ENCODE data around the gene TCF4.

The TCF4 gene

GRCh38 chr18:55500316-55501086 is 87.5 kb downstream of the TCF4 start:
- Histone ChIP-seq H3K27me3 (ENCODE audit: control insufficient read depth in 1 of 2, insufficient read depth in 2 of 2, low read length in 2 of 2) (no peaks in the 10 kb centered on the region), H3K4me3 (ENCODE audit: low read depth in 1 of 2, low read length in 2 of 2) (no peak overlapping the region), H3K9me3 (ENCODE audit: low read length) (no peaks in the 10 kb centered on the region), H3K4me1 (ENCODE audit: insufficient read depth, low read length) (peaks cover 10% of the 10 kb centered on the region), H3K36me3 (ENCODE audit: insufficient read depth, low read length) (no peaks in the 10 kb centered on the region), H3K27ac (ENCODE audit: low read depth, low read length) (no peak overlapping the region), H3K9ac (ENCODE audit: low read length) (no peak overlapping the region)

- no peaks in the 10 kb centered on the region for H3K36me3 ChIP-seq (ENCODE audit: insufficient read depth, low read length)
- no peak overlapping the region for H3K4me3 ChIP-seq (ENCODE audit: low read depth in 1 of 2, low read length in 2 of 2)
- H3K27me3 ChIP-seq (ENCODE audit: control insufficient read depth in 1 of 2, insufficient read depth in 2 of 2, low read length in 2 of 2), result no peaks in the 10 kb centered on the region
- H3K4me1 ChIP-seq (ENCODE audit: insufficient read depth, low read length), result peaks cover 10% of the 10 kb centered on the region
- H3K9ac ChIP-seq (ENCODE audit: low read length), result no peak overlapping the region
- H3K27ac ChIP-seq (ENCODE audit: low read depth, low read length), result no peak overlapping the region
- H3K9me3 ChIP-seq (ENCODE audit: low read length), result no peaks in the 10 kb centered on the region
Observed at GRCh38 chr18:55499526-55499925, 88.5 kb downstream of the TCF4 start.

DNA sequence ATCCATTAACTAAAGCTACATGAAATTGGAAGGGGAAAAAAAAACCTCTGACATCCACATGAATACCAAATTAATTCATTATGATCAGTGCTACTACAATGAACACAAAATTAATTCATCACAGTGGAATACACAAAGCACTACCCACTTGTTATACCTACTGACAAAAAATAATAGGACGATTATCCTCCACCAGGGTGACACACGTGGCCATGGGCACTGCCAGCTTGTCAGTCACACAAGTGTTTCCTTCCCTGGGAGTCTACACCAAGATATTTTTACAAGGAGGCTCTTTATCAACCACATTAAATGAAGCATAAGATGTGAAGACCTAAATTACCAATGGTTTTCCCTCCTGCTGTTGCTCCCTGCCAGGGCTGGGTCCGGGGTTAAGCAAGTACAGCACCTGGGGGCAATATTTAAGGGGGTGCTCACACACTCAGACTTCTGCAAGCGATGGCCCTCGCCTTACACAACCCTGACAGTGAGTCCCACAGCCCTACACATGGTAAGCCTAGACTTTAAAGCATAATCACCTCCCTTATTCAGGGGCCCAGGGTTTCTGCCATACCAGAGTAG is 90.1 kb downstream of the TCF4 start:
- H3K4me1 ChIP-seq (ENCODE audit: insufficient read depth, low read length), result peaks cover 9% of the 10 kb centered on the region
- no peaks in the 10 kb centered on the region for H3K36me3 ChIP-seq (ENCODE audit: insufficient read depth, low read length)
- no peaks in the 10 kb centered on the region for H3K9me3 ChIP-seq (ENCODE audit: low read length)
- no peak overlapping the region for H3K27ac ChIP-seq (ENCODE audit: low read depth, low read length)
- no peaks in the 10 kb centered on the region for H3K27me3 ChIP-seq (ENCODE audit: control insufficient read depth in 1 of 2, insufficient read depth in 2 of 2, low read length in 2 of 2)
- no peak overlapping the region for H3K9ac ChIP-seq (ENCODE audit: low read length)
- no peak overlapping the region for H3K4me3 ChIP-seq (ENCODE audit: low read depth in 1 of 2, low read length in 2 of 2)

DNA sequence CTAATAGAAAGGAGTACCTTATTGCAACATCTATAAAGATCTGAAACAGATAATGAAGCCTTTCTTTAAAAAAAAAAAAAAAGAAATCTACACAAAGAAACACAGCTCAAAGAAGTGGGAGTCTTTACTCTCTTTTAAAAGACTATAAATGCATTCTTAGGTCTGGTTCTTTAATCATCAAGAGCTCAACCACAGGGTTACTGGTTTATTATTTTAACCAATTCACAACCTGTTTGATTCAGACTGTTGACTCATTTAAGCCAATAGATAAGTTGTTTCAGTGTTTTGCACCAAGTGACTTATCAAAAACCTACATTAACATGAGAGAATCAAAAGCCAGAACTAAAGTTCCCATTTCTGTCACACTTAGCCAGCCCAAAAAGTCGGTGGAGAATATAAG is 93.1 kb downstream of the TCF4 start:
- Histone ChIP-seq H3K27me3 (ENCODE audit: control insufficient read depth in 1 of 2, insufficient read depth in 2 of 2, low read length in 2 of 2) (no peaks in the 10 kb centered on the region), H3K36me3 (ENCODE audit: insufficient read depth, low read length) (no peaks in the 10 kb centered on the region), H3K27ac (ENCODE audit: low read depth, low read length) (no peak overlapping the region), H3K4me3 (ENCODE audit: low read depth in 1 of 2, low read length in 2 of 2) (no peak overlapping the region), H3K9ac (ENCODE audit: low read length) (no peak overlapping the region), H3K9me3 (ENCODE audit: low read length) (no peaks in the 10 kb centered on the region), H3K4me1 (ENCODE audit: insufficient read depth, low read length) (no peaks in the 10 kb centered on the region)

DNA sequence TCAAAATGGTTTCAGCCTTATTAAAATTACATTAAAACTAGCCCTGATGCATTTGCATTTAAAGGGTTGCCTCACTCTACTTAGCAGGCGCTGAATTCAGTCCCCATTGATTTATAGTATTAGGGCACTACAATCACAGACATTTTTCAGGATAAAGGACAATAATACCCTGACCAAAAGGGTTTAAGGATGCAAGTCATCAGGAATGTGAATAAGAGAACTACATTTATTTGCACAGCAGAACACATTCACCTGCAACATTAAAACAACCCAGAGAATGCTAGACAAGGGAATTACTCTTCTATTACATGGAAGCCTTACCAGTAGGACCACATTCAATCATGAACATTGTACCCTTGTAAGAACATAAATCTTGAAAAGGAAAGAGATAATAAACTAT is 93.6 kb downstream of the TCF4 start:
- Histone ChIP-seq H3K36me3 (ENCODE audit: insufficient read depth, low read length) (no peaks in the 10 kb centered on the region), H3K4me1 (ENCODE audit: insufficient read depth, low read length) (no peaks in the 10 kb centered on the region), H3K27ac (ENCODE audit: low read depth, low read length) (no peak overlapping the region)

DNA sequence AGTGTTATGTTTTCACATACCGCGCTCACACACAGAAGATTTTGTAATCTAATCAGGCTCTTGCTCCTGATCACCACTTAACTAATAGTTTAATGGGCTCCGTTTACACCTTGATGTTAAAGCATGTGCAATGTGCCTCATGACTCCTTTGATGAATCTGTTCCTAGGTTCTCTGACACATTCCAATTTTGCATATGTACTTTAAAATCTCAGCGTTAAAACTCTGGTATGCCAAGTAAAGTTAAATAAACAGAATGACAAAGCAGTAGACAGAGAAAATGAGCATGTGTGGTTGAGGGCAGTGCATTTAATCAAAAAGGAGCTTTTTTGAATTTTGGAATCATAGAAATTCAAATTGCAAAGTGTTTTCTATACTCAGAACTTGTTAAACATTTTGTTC is 96.4 kb downstream of the TCF4 start:
- no peaks in the 10 kb centered on the region for H3K36me3 ChIP-seq (ENCODE audit: insufficient read depth, low read length)

More for the DNA sequence above, 93.6 kb downstream of the TCF4 start:
- Histone ChIP-seq H3K9ac (ENCODE audit: low read length) (no peak overlapping the region), H3K27me3 (ENCODE audit: control insufficient read depth in 1 of 2, insufficient read depth in 2 of 2, low read length in 2 of 2) (no peaks in the 10 kb centered on the region), H3K4me3 (ENCODE audit: low read depth in 1 of 2, low read length in 2 of 2) (no peak overlapping the region), H3K9me3 (ENCODE audit: low read length) (no peaks in the 10 kb centered on the region)

GRCh38 chr18:55489034-55489986 is 98.7 kb downstream of the TCF4 start:
- H3K9ac ChIP-seq (ENCODE audit: low read length), result no peak overlapping the region
- H3K36me3 ChIP-seq (ENCODE audit: insufficient read depth, low read length), result no peaks in the 10 kb centered on the region
- no peaks in the 10 kb centered on the region for H3K27me3 ChIP-seq (ENCODE audit: control insufficient read depth in 1 of 2, insufficient read depth in 2 of 2, low read length in 2 of 2)
- H3K4me3 ChIP-seq (ENCODE audit: low read depth in 1 of 2, low read length in 2 of 2), result no peak overlapping the region
- H3K9me3 ChIP-seq (ENCODE audit: low read length), result no peaks in the 10 kb centered on the region
- no peak overlapping the region for H3K27ac ChIP-seq (ENCODE audit: low read depth, low read length)
- peaks cover 14% of the 10 kb centered on the region for H3K4me1 ChIP-seq (ENCODE audit: insufficient read depth, low read length)

More for the DNA sequence above, 96.4 kb downstream of the TCF4 start:
- H3K4me3 ChIP-seq (ENCODE audit: low read depth in 1 of 2, low read length in 2 of 2), result no peak overlapping the region
- H3K27ac ChIP-seq (ENCODE audit: low read depth, low read length), result no peak overlapping the region
- H3K4me1 ChIP-seq (ENCODE audit: insufficient read depth, low read length), result peaks cover 14% of the 10 kb centered on the region
- no peaks in the 10 kb centered on the region for H3K27me3 ChIP-seq (ENCODE audit: control insufficient read depth in 1 of 2, insufficient read depth in 2 of 2, low read length in 2 of 2)
- no peak overlapping the region for H3K9ac ChIP-seq (ENCODE audit: low read length)
- H3K9me3 ChIP-seq (ENCODE audit: low read length), result no peaks in the 10 kb centered on the region

DNA sequence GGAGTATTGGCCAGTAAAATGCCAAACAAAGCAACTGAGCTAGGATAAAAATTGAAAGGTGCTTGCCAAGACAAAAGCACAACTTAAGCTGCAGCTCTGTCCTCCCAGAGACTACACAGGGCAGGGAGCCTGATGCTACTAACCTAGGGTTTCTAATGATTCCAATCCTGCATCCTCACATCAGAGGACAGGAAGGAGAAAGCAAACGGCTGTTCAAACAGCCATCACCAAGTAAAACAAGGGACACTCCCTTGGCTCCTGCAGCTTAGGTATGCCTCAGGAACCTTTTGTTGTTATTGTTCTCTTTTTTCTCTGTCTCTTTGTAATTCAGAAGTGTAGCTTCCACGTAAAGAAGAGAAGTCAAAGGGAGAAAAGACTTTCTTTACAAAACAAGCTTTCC is 99.5 kb downstream of the TCF4 start:
- H3K4me1 ChIP-seq (ENCODE audit: insufficient read depth, low read length), result peaks cover 14% of the 10 kb centered on the region
- no peak overlapping the region for H3K27ac ChIP-seq (ENCODE audit: low read depth, low read length)
- no peak overlapping the region for H3K9ac ChIP-seq (ENCODE audit: low read length)
- no peaks in the 10 kb centered on the region for H3K9me3 ChIP-seq (ENCODE audit: low read length)
- no peak overlapping the region for H3K4me3 ChIP-seq (ENCODE audit: low read depth in 1 of 2, low read length in 2 of 2)
- no peaks in the 10 kb centered on the region for H3K27me3 ChIP-seq (ENCODE audit: control insufficient read depth in 1 of 2, insufficient read depth in 2 of 2, low read length in 2 of 2)
- no peaks in the 10 kb centered on the region for H3K36me3 ChIP-seq (ENCODE audit: insufficient read depth, low read length)

DNA sequence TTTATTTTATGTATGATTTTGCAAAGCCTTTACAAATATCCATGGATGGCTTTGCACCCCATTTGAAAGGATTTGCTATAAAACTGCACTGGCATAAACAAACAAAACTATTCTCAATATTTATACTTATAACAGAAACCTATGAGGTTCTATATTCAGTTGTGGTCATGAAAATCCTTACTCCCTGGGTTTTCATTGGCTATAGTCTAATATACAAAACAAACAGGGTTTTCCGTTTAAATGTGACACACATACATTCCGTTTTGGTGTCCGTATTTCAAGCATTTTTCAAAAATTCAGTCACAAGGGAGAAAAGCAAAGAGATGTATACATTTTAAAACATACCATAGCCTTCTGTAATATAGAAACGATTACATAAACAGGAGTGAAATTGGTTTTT is 100.0 kb downstream of the TCF4 start:
- Histone ChIP-seq H3K4me1 (ENCODE audit: insufficient read depth, low read length) (peaks cover 14% of the 10 kb centered on the region), H3K9me3 (ENCODE audit: low read length) (no peaks in the 10 kb centered on the region), H3K36me3 (ENCODE audit: insufficient read depth, low read length) (no peaks in the 10 kb centered on the region), H3K9ac (ENCODE audit: low read length) (no peak overlapping the region), H3K4me3 (ENCODE audit: low read depth in 1 of 2, low read length in 2 of 2) (no peak overlapping the region), H3K27me3 (ENCODE audit: control insufficient read depth in 1 of 2, insufficient read depth in 2 of 2, low read length in 2 of 2) (no peaks in the 10 kb centered on the region), H3K27ac (ENCODE audit: low read depth, low read length) (no peak overlapping the region)

- no peak overlapping the region for H3K27ac ChIP-seq (ENCODE audit: low read depth, low read length)
- no peak overlapping the region for H3K4me3 ChIP-seq (ENCODE audit: low read depth in 1 of 2, low read length in 2 of 2)
- no peaks in the 10 kb centered on the region for H3K36me3 ChIP-seq (ENCODE audit: insufficient read depth, low read length)
Observed at GRCh38 chr18:55486936-55487335, 101.1 kb downstream of the TCF4 start.

DNA sequence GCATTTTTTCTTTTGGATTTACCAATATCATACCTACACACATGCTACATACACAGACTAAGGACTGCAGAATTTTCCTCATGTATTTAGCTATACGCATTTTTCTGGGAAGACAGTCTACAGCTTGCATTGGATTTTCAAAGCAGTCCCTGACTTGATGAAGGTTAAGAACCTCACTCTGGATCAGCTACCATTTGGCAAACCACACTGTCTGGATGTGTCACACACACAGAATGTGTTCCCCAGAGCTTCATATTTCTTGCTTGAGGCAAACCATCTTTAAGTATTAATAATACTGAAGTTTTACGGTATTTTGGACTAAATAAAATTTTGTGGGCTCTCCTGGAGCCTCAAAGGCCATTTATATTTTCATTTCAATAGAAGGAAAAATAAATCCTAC is 102.3 kb downstream of the TCF4 start:
- H3K27me3 ChIP-seq (ENCODE audit: control insufficient read depth in 1 of 2, insufficient read depth in 2 of 2, low read length in 2 of 2), result no peaks in the 10 kb centered on the region
- H3K9ac ChIP-seq (ENCODE audit: low read length), result no peak overlapping the region
- H3K4me1 ChIP-seq (ENCODE audit: insufficient read depth, low read length), result peaks cover 14% of the 10 kb centered on the region
- no peaks in the 10 kb centered on the region for H3K9me3 ChIP-seq (ENCODE audit: low read length)
- H3K27ac ChIP-seq (ENCODE audit: low read depth, low read length), result no peak overlapping the region
- no peaks in the 10 kb centered on the region for H3K36me3 ChIP-seq (ENCODE audit: insufficient read depth, low read length)
- no peak overlapping the region for H3K4me3 ChIP-seq (ENCODE audit: low read depth in 1 of 2, low read length in 2 of 2)

More at GRCh38 chr18:55486936-55487335, 101.1 kb downstream of the TCF4 start:
- H3K4me1 ChIP-seq (ENCODE audit: insufficient read depth, low read length), result peaks cover 14% of the 10 kb centered on the region
- no peak overlapping the region for H3K9ac ChIP-seq (ENCODE audit: low read length)
- no peaks in the 10 kb centered on the region for H3K9me3 ChIP-seq (ENCODE audit: low read length)
- no peaks in the 10 kb centered on the region for H3K27me3 ChIP-seq (ENCODE audit: control insufficient read depth in 1 of 2, insufficient read depth in 2 of 2, low read length in 2 of 2)

Measured in muscle layer of colon (tissue), 2 donors.